Heart left ventricle (tissue), 16 donors: ENCODE data around the gene IPP. TPM values are rescaled to one million over a fixed set of nuclear protein-coding genes. Genes with fewer than 3 reads are reported as not detected.
"Not testable (repeated sequence)": the region's sequence is repeated elsewhere in the genome, so short reads cannot be mapped to it uniquely, and the experiment has no call there.

ENCODE experiments used
- ATAC-seq, 4 donors: fragments of 200-7000 bp; cut with Tn5 transposase; one replicate each; pipeline ENCODE4 v1.9.1; 2020 to 2022; ENCODE audit warnings: moderate library complexity in 4 of 4, mild to moderate bottlenecking in 3 of 4, moderate number of reproducible peaks in 1 of 4
- DNase-seq, 5 donors: peaks; one replicate each; pipeline ENCODE4 v3.0.0-alpha.2; 2020
- H3K27ac ChIP-seq, 12 donors: fragments of 200-600 bp; sonication (generic) in 4 of 12; one replicate each; pipeline versions ENCODE4 v1.5.0 to v1.8.0; 2016 to 2022; ENCODE audit warnings: mild to moderate bottlenecking in 2 of 12
- H3K27me3 ChIP-seq, 9 donors: fragments of 200-600 bp; sonication (generic) in 2 of 9; one replicate each; pipeline versions ENCODE4 v1.5.1 to v1.8.0; 2016 to 2022; ENCODE audit warnings: mild to moderate bottlenecking in 3 of 9
- H3K36me3 ChIP-seq, 9 donors: fragments of 200-600 bp; sonication (generic) in 2 of 9; one replicate each; pipeline versions ENCODE4 v1.5.0 to v1.8.0; 2018 to 2022; ENCODE audit warnings: mild to moderate bottlenecking in 2 of 9
- H3K4me1 ChIP-seq, 12 donors: fragments of 200-600 bp; sonication (generic) in 4 of 12; one replicate each; pipeline versions ENCODE4 v1.5.0 to v1.8.0; 2016 to 2022; ENCODE audit warnings: mild to moderate bottlenecking in 3 of 12
- H3K4me3 ChIP-seq, 12 donors: fragments of 200-600 bp; sonication (generic) in 4 of 12; one replicate each; pipeline versions ENCODE4 v1.5.0 to v1.8.0; 2017 to 2022; ENCODE audit warnings: mild to moderate bottlenecking in 9 of 12, moderate library complexity in 4 of 12
- H3K9me3 ChIP-seq, 12 donors: fragments of 200-600 bp; sonication (generic) in 4 of 12; one replicate each; pipeline versions ENCODE4 v1.5.0 to v1.8.0; 2016 to 2022; ENCODE audit warnings: mild to moderate bottlenecking in 1 of 12
- POLR2A ChIP-seq, 2 donors: fragments of 450-650 bp; IDR thresholded peaks; one replicate each; pipeline ENCODE4 v1.6.1; 2017; ENCODE audit warnings: antibody characterized with exemption in 2 of 2, mild to moderate bottlenecking in 2 of 2, moderate library complexity in 2 of 2
- WGBS, 4 donors: extraction: QIAGEN DNeasy Blood & Tissue Kit in 2 of 4; methylation state at CpG; one replicate each; pipeline versions ENCODE4 v1.1.5 to v1.1.7; 2013 to 2018; 5-methylcytosine and 5-hydroxymethylcytosine counted together
- intact Hi-C, 10 donors: fragments of 100-400 bp; cut with DNase I; formaldehyde crosslinking; loops; one replicate each; pipeline versions ENCODE4 v1.11.1 to v1.14.2; 2022
- polyA plus RNA-seq, 2 donors: library from polyadenylated mRNA; stranded (reverse); fragments of 200-250 nt; gene quantifications; one replicate each; pipeline ENCODE4 v1.2.3, GENCODE V29; 2013
- total RNA-seq, 9 donors: library from RNA; depleted of rRNA in 2 of 9; stranded (reverse); fragments of >200 nt in 2 of 9; fragmentation: NEBNext Ultra II Directional in 3 of 9; extraction: Animal tissue kit (Norgen Biotek cat#: 25700) in 3 of 9; gene quantifications; one replicate each; pipeline versions ENCODE4 v1.1.0 to v1.2.4, GENCODE V29; 2016 to 2023
- TF ChIP-seq, protein P1 (sequence below), 12 donors: fragments of 200-600 bp; sonication (generic) in 4 of 12; IDR thresholded peaks; one replicate each; pipeline versions ENCODE4 v1.5.0 to v1.8.0; 2018 to 2022; ENCODE audit warnings: antibody characterized with exemption in 12 of 12, mild to moderate bottlenecking in 5 of 12
- donor health status: ischemic (EF 13 %, LVEDD 7.1; RV severe dilation, severe dysfunction).
- donor health status: healthy with polysubstance abuse.
- donor health status: DM: no; HTN: yes; CAD: no.
- donor health status: DM: no; HTN: no; CAD: no.
- donor health status: ischemic (EF 25% LVEDD 6.9; RV normal size, moderate dysfunction).
- donor health status: ischemic (EF 25% LVEDD 5.7; RV mildly dilated, moderate dysfunction).
- donor health status: healthy.
- donor health status: DM: yes; HTN: yes; CAD: no.
- donor health status: ischemic (EF 35%, LVEDD 5.7; RV mildly dilated, moderate dysfunction).
- donor health status: nonischemic (EF 11% LVEDD 7.7; RV severe dilation, severe dysfunction).
- donor health status: DM: yes; HTN: yes; CAD: no.
- donor health status: PGD.
- donor health status: ischemic (EF 29% LVEDD 5.4; RV normal size, mild dysfunction).
- donor health status: nonischemic (EF 23%, LVEDD 6.1; RV moderate dilation, normal function).

The IPP gene
- total and polyA plus RNA-seq, 11 donors: 3.6 to 24.7 (median 9.9) TPM

DNA sequence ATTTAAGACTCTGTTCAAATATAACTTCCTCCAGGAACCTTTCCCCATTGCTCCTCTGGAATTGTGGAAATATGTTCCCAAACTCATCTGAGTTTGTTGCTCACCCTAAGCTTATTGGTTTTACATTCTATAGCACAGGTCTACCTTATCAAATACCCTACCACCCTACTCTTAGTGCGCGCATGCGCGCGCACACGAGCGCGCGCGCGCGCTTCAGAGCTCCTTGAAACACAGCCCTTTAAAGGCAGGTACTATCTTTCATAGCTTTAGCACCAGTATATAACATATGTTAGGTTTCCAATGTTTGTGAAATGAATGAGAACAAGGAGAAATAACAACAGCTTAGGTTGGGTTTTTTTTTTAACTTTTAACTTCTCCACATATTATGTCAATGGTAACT lies 3.5 kb downstream of the IPP start:
- Histone ChIP-seq H3K27me3 (no peaks in the 10 kb centered on the region), H3K36me3 (peaks cover 0 to 41% (median 26%) of the 10 kb centered on the region in 9 donors), H3K9me3 (no peaks in the 10 kb centered on the region), H3K4me3 (no peak overlapping the region), H3K4me1 (peaks cover 0 to 19% (median 9%) of the 10 kb centered on the region in 12 donors), H3K27ac (no peak overlapping the region)
- intact Hi-C loops: no loop called here
- DNase-seq (no peak), ATAC-seq (no peak)
- WGBS, 4 donors: 96 to 98% (median 97%) methylated on average over 12 of the region's 12 CpGs
- TF ChIP-seq, protein P1, sequence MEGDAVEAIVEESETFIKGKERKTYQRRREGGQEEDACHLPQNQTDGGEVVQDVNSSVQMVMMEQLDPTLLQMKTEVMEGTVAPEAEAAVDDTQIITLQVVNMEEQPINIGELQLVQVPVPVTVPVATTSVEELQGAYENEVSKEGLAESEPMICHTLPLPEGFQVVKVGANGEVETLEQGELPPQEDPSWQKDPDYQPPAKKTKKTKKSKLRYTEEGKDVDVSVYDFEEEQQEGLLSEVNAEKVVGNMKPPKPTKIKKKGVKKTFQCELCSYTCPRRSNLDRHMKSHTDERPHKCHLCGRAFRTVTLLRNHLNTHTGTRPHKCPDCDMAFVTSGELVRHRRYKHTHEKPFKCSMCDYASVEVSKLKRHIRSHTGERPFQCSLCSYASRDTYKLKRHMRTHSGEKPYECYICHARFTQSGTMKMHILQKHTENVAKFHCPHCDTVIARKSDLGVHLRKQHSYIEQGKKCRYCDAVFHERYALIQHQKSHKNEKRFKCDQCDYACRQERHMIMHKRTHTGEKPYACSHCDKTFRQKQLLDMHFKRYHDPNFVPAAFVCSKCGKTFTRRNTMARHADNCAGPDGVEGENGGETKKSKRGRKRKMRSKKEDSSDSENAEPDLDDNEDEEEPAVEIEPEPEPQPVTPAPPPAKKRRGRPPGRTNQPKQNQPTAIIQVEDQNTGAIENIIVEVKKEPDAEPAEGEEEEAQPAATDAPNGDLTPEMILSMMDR (IDR thresholded peaks at IDR 0.05): no peak
- TF ChIP-seq POLR2A (IDR thresholded peaks at IDR 0.05): no peak

DNA sequence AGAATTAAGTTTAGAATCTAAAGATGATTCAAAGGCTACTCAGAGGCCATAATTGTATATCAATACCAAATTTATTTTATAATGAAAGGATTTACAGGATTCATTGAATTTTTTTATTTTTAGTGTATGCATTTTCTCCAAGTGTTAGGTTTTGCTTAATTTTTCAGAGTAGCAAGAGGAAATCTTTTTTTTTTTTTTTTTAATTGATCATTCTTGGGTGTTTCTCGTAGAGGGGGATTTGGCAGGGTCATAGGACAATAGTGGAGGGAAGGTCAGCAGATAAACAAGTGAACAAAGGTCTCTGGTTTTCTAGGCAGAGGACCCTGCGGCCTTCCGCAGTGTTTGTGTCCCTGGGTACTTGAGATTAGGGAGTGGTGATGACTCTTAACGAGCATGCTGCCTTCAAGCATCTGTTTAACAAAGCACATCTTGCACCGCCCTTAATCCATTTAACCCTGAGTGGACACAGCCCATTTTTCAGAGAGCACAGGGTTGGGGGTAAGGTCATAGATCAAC lies 10.8 kb downstream of the IPP start:
- WGBS, 4 donors: 40 to 64% (median 49%) methylated on average over 5 of the region's 5 CpGs
- DNase-seq, ATAC-seq, H3K9me3 ChIP-seq, H3K4me3 ChIP-seq, H3K27me3 ChIP-seq, H3K27ac ChIP-seq, H3K4me1 ChIP-seq, intact Hi-C loops: not testable (repeated sequence)
- H3K36me3 ChIP-seq: peaks cover 0 to 42% (median 19%) of the 10 kb centered on the region in 9 donors

DNA sequence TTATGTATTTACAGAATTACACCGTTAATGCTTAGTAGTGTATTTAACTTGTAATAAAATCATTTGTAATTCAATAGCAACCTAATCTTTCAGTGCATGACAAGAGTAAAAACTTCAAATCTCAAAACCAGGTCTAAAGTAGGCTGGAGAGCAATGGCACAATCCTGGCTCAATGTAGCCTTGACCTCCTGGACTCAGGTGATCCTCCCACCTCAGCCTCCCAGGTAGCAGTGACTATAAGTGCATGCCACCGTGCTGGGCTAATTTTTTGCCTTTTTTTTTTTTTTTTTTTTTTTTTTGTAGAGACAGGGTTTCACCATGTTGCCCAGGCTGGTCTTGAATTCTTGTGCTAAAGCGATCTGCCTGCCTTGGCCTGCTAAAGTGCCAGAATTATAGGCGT lies 11.3 kb downstream of the IPP start:
- 95 to 99% (median 96%) methylated on average over 4 of the region's 4 CpGs for WGBS, 4 donors
- no peaks in the 10 kb centered on the region for H3K9me3 ChIP-seq
- no peak for ATAC-seq
- peaks cover 0 to 7% (median 0%) of the 10 kb centered on the region in 12 donors for H3K4me1 ChIP-seq
- no peak overlapping the region for H3K27ac ChIP-seq
- DNase-seq: no peak
- peaks cover 0 to 36% (median 14%) of the 10 kb centered on the region in 9 donors for H3K36me3 ChIP-seq
- no peaks in the 10 kb centered on the region for H3K27me3 ChIP-seq
- intact Hi-C loops: no loop called here
- TF ChIP-seq, protein P1 (IDR thresholded peaks at IDR 0.05): no peak
- no peak for TF ChIP-seq POLR2A (IDR thresholded peaks at IDR 0.05)
- H3K4me3 ChIP-seq: no peak overlapping the region

DNA sequence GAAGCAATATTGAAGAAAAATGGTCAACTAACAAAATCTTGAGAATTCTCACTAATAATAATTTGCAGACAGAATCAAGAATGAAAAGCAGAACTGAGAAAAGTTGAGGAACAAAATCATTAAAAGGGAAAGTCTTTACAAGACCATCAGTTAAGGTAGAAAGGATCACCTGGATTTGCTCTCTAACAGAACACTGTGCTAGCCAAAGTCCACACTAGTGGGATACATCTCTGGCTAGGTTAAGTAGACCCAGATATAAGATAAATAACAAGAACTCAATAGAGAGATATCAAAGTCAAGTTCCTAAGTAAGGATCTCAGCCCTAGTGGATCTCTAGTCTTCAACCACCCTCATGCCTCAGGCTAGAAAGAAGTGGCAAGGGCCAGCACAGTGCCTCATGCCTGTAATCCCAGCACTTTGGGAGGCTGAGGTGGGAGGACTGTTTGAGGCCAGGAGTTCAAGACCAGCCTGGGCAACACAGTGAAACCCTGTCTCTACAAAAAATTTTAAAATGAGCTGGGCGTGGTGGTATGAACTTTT lies 19.6 kb downstream of the IPP start:
- H3K9me3 ChIP-seq: no peaks in the 10 kb centered on the region
- WGBS, 4 donors: 94 to 100% (median 96%) methylated on average over 1 of the region's 1 CpG

More for the DNA sequence above, 19.6 kb downstream of the IPP start:
- H3K27ac ChIP-seq: no peak overlapping the region
- no peak for DNase-seq
- no peak for ATAC-seq
- H3K4me1 ChIP-seq: peaks cover 0 to 7% (median 0%) of the 10 kb centered on the region in 12 donors
- no peak overlapping the region for H3K4me3 ChIP-seq
- intact Hi-C loops: no loop called here
- H3K36me3 ChIP-seq: peaks cover 0 to 38% (median 19%) of the 10 kb centered on the region in 9 donors
- no peaks in the 10 kb centered on the region for H3K27me3 ChIP-seq
- TF ChIP-seq, protein P1 (IDR thresholded peaks at IDR 0.05): no peak
- no peak for TF ChIP-seq POLR2A (IDR thresholded peaks at IDR 0.05)
